Panc1 (cell line): Measurements from ENCODE around the gene GRK6. TPM values are rescaled to one million over a fixed set of nuclear protein-coding genes. Genes with fewer than 3 reads are reported as not detected.

Experiments
- ATAC-seq: fragments of 200-7000 bp; cut with Tn5 transposase; 2 replicates; pipeline ENCODE4 v1.9.1; 2020; ENCODE audit warnings: mild to moderate bottlenecking, moderate library complexity
- BruUV-seq: library from RNA; stranded (reverse); fragments of 400-500 nt; replicated peaks from 2 replicates; lab custom pipeline; 2021; lab: Mats Ljungman, UMichigan
- CTCF ChIA-PET: fragments of 300-600 bp; sonication (Branson Sonifier 250); formaldehyde crosslinking; loops from one replicate; lab custom pipeline; 2022; ENCODE audit warnings: antibody characterized with exemption; lab: Charles Lee
- POLR2A ChIA-PET: fragments of 300-600 bp; sonication (Branson Sonifier 250); formaldehyde crosslinking; loops from one replicate; lab custom pipeline; 2022; ENCODE audit warnings: antibody characterized with exemption; lab: Charles Lee
- DNase-seq: peaks from one replicate; pipeline ENCODE4 v3.0.0-alpha.2; 2010; ENCODE audit warnings: low read depth, low spot score
- H3K27ac ChIP-seq: 2 replicates; pipeline ENCODE4 v1.5.1; 2011; ENCODE audit warnings: mild to moderate bottlenecking, low read length, inconsistent platforms
- H3K27me3 ChIP-seq: fragments of 200-500 bp; sonication (Bioruptor generic); 2 replicates; pipeline ENCODE4 v1.6.0; 2014; ENCODE audit warnings: low read length, inconsistent platforms; ENCODE audit not compliant: control insufficient read depth, insufficient read depth
- H3K36me3 ChIP-seq: fragments of 200-500 bp; sonication (Bioruptor generic); 2 replicates; pipeline ENCODE4 v1.5.1; 2014; ENCODE audit warnings: inconsistent platforms, mild to moderate bottlenecking, low read length, moderate library complexity; ENCODE audit not compliant: control insufficient read depth, insufficient read depth
- H3K4me1 ChIP-seq: 2 replicates; pipeline ENCODE4 v1.5.1; 2011; ENCODE audit warnings: inconsistent platforms, mild to moderate bottlenecking, low read length, moderate library complexity; ENCODE audit not compliant: control insufficient read depth, insufficient read depth
- H3K4me3 ChIP-seq, 2 experiments: 2 replicates each; pipeline ENCODE4 v1.5.1; 2011 to 2012; ENCODE audit warnings: low read depth in 2 of 2, low read length in 2 of 2, mild to moderate bottlenecking in 2 of 2, inconsistent platforms in 1 of 2, moderate library complexity in 1 of 2
- H3K9me3 ChIP-seq: fragments of 200-500 bp; sonication (Bioruptor generic); 2 replicates; pipeline ENCODE4 v1.5.1; 2014; ENCODE audit warnings: low read depth, mild to moderate bottlenecking, inconsistent platforms, low read length, moderate library complexity; ENCODE audit not compliant: control insufficient read depth, insufficient read depth
- POLR2AphosphoS5 ChIP-seq: IDR thresholded peaks from 2 replicates; pipeline ENCODE4 v1.6.1; 2012; ENCODE audit warnings: mild to moderate bottlenecking, low read depth, low read length, moderate library complexity
- SIN3A ChIP-seq: IDR thresholded peaks from 2 replicates; pipeline ENCODE4 v1.6.1; 2012; ENCODE audit warnings: low read depth, mild to moderate bottlenecking, low read length, moderate library complexity, borderline replicate concordance; ENCODE audit not compliant: insufficient read depth
- TCF7L2 ChIP-seq: IDR thresholded peaks from 2 replicates; pipeline ENCODE4 v1.6.1; 2011; ENCODE audit warnings: mild to moderate bottlenecking, low read depth, low read length, inconsistent platforms
- in situ Hi-C: cut with HindIII; loops from 2 replicates; pipeline ENCODE4 v1.10.0; 2016; ENCODE audit warnings: low sequenced_read_pairs, low pct_unique_long_range_greater_than_20kb
- intact Hi-C: fragments of 100-400 bp; cut with micrococcal nuclease; formaldehyde crosslinking; loops from one replicate; pipeline ENCODE4 v1.10.0; 2022; ENCODE audit not compliant: unreplicated experiment
- total RNA-seq: library from RNA; stranded (reverse); gene quantifications from one replicate; pipeline ENCODE4 v1.2.1, GENCODE V29; 2021; ENCODE audit not compliant: unreplicated experiment
- TF ChIP-seq, protein P1 (sequence below), 2 experiments: IDR thresholded peaks; 2 replicates each; pipeline ENCODE4 v1.6.1; 2011 to 2012; ENCODE audit warnings: low read depth in 2 of 2, control low read depth in 1 of 2, low read length in 1 of 2, mild to moderate bottlenecking in 1 of 2, moderate library complexity in 1 of 2; ENCODE audit not compliant: insufficient read depth in 1 of 2
- TF ChIP-seq, protein P2 (sequence below): fragments of 450-650 bp; IDR thresholded peaks from 2 replicates; pipeline ENCODE4 v1.5.1; 2017; ENCODE audit warnings: mild to moderate bottlenecking

Gene GRK6
- total RNA-seq, 1 experiment from 2014 or later, result 56.1 TPM

DNA sequence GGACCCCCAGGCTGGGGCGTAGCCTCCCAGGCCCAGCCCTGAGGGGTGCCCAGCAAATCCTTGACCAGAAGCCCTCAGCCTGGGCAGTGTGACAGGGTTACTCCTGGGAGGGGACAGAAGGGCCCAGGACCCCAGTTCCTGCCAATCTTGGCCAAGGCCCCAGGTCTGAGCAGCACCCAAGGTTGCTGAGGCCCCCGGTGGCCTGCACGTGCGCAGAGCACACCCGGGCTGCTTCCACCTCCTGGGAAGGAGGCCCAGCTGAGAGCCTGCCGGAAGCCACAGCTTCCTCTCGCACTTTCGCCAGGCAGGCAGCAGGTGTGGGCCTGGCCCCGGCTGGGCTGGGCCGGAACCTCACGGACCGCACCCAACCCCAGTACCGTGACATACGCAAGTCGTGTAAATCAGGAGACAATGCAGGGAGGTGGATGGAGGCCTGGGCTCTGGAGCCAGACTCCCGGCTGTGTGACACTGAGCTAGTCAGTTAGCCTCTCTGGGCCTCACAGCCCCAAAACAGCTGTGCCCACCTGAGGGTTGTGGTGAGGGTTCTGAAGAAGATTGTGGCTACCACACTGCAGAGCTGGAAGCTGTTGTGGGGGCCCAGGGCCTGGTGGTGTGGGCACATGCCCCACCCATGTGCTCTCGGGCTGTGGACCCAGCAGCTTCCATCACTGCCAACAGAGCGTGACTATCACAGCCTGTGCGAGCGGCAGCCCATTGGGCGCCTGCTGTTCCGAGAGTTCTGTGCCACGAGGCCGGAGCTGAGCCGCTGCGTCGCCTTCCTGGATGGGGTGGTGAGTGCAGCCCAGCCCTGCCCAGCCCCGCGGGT lies 5.1 kb downstream of the GRK6 start:
- no peak overlapping the region for H3K4me3 ChIP-seq
- no peak for DNase-seq
- peaks cover 10% of the 10 kb centered on the region for H3K4me1 ChIP-seq
- TF ChIP-seq, protein P1, sequence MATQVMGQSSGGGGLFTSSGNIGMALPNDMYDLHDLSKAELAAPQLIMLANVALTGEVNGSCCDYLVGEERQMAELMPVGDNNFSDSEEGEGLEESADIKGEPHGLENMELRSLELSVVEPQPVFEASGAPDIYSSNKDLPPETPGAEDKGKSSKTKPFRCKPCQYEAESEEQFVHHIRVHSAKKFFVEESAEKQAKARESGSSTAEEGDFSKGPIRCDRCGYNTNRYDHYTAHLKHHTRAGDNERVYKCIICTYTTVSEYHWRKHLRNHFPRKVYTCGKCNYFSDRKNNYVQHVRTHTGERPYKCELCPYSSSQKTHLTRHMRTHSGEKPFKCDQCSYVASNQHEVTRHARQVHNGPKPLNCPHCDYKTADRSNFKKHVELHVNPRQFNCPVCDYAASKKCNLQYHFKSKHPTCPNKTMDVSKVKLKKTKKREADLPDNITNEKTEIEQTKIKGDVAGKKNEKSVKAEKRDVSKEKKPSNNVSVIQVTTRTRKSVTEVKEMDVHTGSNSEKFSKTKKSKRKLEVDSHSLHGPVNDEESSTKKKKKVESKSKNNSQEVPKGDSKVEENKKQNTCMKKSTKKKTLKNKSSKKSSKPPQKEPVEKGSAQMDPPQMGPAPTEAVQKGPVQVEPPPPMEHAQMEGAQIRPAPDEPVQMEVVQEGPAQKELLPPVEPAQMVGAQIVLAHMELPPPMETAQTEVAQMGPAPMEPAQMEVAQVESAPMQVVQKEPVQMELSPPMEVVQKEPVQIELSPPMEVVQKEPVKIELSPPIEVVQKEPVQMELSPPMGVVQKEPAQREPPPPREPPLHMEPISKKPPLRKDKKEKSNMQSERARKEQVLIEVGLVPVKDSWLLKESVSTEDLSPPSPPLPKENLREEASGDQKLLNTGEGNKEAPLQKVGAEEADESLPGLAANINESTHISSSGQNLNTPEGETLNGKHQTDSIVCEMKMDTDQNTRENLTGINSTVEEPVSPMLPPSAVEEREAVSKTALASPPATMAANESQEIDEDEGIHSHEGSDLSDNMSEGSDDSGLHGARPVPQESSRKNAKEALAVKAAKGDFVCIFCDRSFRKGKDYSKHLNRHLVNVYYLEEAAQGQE (IDR thresholded peaks at IDR 0.05; ENCODE audit: insufficient read depth in 1 of 2, low read depth in 2 of 2, low read length in 1 of 2), result no peak
- TF ChIP-seq SIN3A (no peak), TCF7L2 (no peak), POLR2AphosphoS5 (no peak)
- TF ChIP-seq, protein P2, sequence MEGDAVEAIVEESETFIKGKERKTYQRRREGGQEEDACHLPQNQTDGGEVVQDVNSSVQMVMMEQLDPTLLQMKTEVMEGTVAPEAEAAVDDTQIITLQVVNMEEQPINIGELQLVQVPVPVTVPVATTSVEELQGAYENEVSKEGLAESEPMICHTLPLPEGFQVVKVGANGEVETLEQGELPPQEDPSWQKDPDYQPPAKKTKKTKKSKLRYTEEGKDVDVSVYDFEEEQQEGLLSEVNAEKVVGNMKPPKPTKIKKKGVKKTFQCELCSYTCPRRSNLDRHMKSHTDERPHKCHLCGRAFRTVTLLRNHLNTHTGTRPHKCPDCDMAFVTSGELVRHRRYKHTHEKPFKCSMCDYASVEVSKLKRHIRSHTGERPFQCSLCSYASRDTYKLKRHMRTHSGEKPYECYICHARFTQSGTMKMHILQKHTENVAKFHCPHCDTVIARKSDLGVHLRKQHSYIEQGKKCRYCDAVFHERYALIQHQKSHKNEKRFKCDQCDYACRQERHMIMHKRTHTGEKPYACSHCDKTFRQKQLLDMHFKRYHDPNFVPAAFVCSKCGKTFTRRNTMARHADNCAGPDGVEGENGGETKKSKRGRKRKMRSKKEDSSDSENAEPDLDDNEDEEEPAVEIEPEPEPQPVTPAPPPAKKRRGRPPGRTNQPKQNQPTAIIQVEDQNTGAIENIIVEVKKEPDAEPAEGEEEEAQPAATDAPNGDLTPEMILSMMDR, result no peak
- in situ Hi-C loops (no loop called here), intact Hi-C loops (no loop called here)
- no peaks in the 10 kb centered on the region for H3K9me3 ChIP-seq
- peaks cover 2% of the 10 kb centered on the region; the same call in 1 of the 2 replicates for H3K36me3 ChIP-seq
- ChIA-PET POLR2A (interaction anchor here (0.5 to 1.0 kb wide), 2 partner anchors 12 to 19 kb away, joined by 3 read pairs; no protein-coding TSS in a partner anchor), CTCF (interaction anchor here (0.5 kb wide), 1 partner anchor 65 kb away, joined by 12 read pairs; no protein-coding TSS in a partner anchor)
- BruUV-seq, result no TSS peak
- no peak for ATAC-seq
- no peaks in the 10 kb centered on the region for H3K27me3 ChIP-seq
- no peak overlapping the region for H3K27ac ChIP-seq

GRCh38 chr5:177432143-177432838 lies 5.8 kb downstream of the GRK6 start:
- Histone ChIP-seq H3K4me3 (no peak overlapping the region), H3K4me1 (peaks cover 9% of the 10 kb centered on the region), H3K27ac (no peak overlapping the region), H3K9me3 (no peaks in the 10 kb centered on the region), H3K27me3 (no peaks in the 10 kb centered on the region), H3K36me3 (no peaks in the 10 kb centered on the region; the same call in 1 of the 2 replicates)
- TF ChIP-seq TCF7L2 (no peak), SIN3A (no peak), POLR2AphosphoS5 (no peak)
- TF ChIP-seq, protein P2, result no peak
- TF ChIP-seq, protein P1 (IDR thresholded peaks at IDR 0.05; ENCODE audit: insufficient read depth in 1 of 2, low read depth in 2 of 2, low read length in 1 of 2), result no peak
- in situ Hi-C loops (no loop called here), intact Hi-C loops (no loop called here)
- no TSS peak for BruUV-seq
- DNase-seq (no peak), ATAC-seq (no peak)
- CTCF ChIA-PET, result no interaction called here
- POLR2A ChIA-PET, result interaction anchor here (0.5 to 1.0 kb wide), 2 partner anchors 11 to 19 kb away, joined by 3 read pairs; no protein-coding TSS in a partner anchor
